ENCODE measurements around the gene DBX2. TPM values are rescaled to one million over a fixed set of nuclear protein-coding genes. Genes with fewer than 3 reads are reported as not detected.
"Not testable (repeated sequence)": the region's sequence is repeated elsewhere in the genome, so short reads cannot be mapped to it uniquely, and the experiment has no call there.

The DBX2 gene
- total and polyA plus RNA-seq, 2 donors (not counting 1 experiment from before 2014, with no cell fraction given), result not detected

- Histone ChIP-seq H3K79me2 (ENCODE audit: control insufficient read depth, insufficient read depth, low read length) (no peaks in the 10 kb centered on the region), H3K27ac (ENCODE audit: low read length in 2 of 2) (no peak overlapping the region), H3K36me3 (replicated peaks in 1 of 2; ENCODE audit: control extremely low read depth in 1 of 2, control insufficient read depth in 1 of 2, extremely low read depth in 1 of 2, insufficient read depth in 2 of 2, low read length in 1 of 2) (no peaks in the 10 kb centered on the region), H3K9ac (ENCODE audit: low read length) (no peak overlapping the region), H3K4me2 (replicated peaks; ENCODE audit: low read depth, low read length, poor library complexity, severe bottlenecking) (no peak overlapping the region), H3K9me3 (ENCODE audit: control extremely low read depth in 1 of 3, control insufficient read depth in 2 of 3, insufficient read depth in 1 of 3, low read length in 2 of 3) (no peaks in the 10 kb centered on the region), H3K27me3 (replicated peaks in 1 of 4; ENCODE audit: control extremely low read depth in 1 of 4, control insufficient read depth in 3 of 4, insufficient read depth in 4 of 4, low read length in 3 of 4) (no peaks in the 10 kb centered on the region), H4K20me1 (ENCODE audit: control insufficient read depth, insufficient read depth, low read length, poor library complexity, severe bottlenecking) (no peaks in the 10 kb centered on the region), H3K4me3 (ENCODE audit: control extremely low read depth in 1 of 5, extremely low read depth in 1 of 5, insufficient read depth in 1 of 5, low read depth in 2 of 5, low read length in 4 of 5) (no peak overlapping the region), H2AFZ (ENCODE audit: insufficient read depth, low read depth, low read length, poor library complexity, severe bottlenecking) (no peak overlapping the region), H3K4me1 (ENCODE audit: control insufficient read depth in 2 of 2, insufficient read depth in 2 of 2, low read length in 2 of 2) (no peaks in the 10 kb centered on the region)
- no peak for DNase-seq
- ChIA-PET CTCF (no interaction called here), POLR2A (no interaction called here)
- no peak overlapping the region for H3K27ac Mint-ChIP-seq
- H3K4me1 Mint-ChIP-seq, result no peaks in the 10 kb centered on the region
- TF ChIP-seq CTCF (IDR thresholded peaks at IDR 0.05), result no peak
- no peak for TF ChIP-seq EZH2 (IDR thresholded peaks at IDR 0.05; ENCODE audit: borderline replicate concordance, insufficient read depth, low read depth, low read length, poor library complexity, severe bottlenecking)
- intact Hi-C loops (cut with micrococcal nuclease), result no loop called here
- no peak for ATAC-seq (ENCODE audit: low read depth)
- H3K9me3 Mint-ChIP-seq (ENCODE audit: insufficient read depth), result peaks cover 7% of the 10 kb centered on the region
- H3K4me3 Mint-ChIP-seq, result no peak overlapping the region
- no peaks in the 10 kb centered on the region for H3K27me3 Mint-ChIP-seq
Observed at GRCh38 chr12:44999355-44999754, 51.5 kb downstream of the DBX2 start.

GRCh38 chr12:44993161-44993560 is 57.7 kb downstream of the DBX2 start:
- Mint-ChIP-seq H3K4me3 (no peak overlapping the region), H3K9me3 (ENCODE audit: insufficient read depth) (peaks cover 7% of the 10 kb centered on the region), H3K27me3 (peaks cover 3% of the 10 kb centered on the region), H3K27ac (no peak overlapping the region), H3K4me1 (no peaks in the 10 kb centered on the region)
- Histone ChIP-seq H3K36me3 (replicated peaks in 1 of 2; ENCODE audit: control extremely low read depth in 1 of 2, control insufficient read depth in 1 of 2, extremely low read depth in 1 of 2, insufficient read depth in 2 of 2, low read length in 1 of 2) (no peaks in the 10 kb centered on the region), H4K20me1 (ENCODE audit: control insufficient read depth, insufficient read depth, low read length, poor library complexity, severe bottlenecking) (no peaks in the 10 kb centered on the region), H3K27ac (ENCODE audit: low read length in 2 of 2) (no peak overlapping the region), H3K4me1 (ENCODE audit: control insufficient read depth in 2 of 2, insufficient read depth in 2 of 2, low read length in 2 of 2) (no peaks in the 10 kb centered on the region), H3K9me3 (ENCODE audit: control extremely low read depth in 1 of 3, control insufficient read depth in 2 of 3, insufficient read depth in 1 of 3, low read length in 2 of 3) (no peaks in the 10 kb centered on the region), H3K27me3 (replicated peaks in 1 of 4; ENCODE audit: control extremely low read depth in 1 of 4, control insufficient read depth in 3 of 4, insufficient read depth in 4 of 4, low read length in 3 of 4) (no peaks in the 10 kb centered on the region), H3K4me2 (replicated peaks; ENCODE audit: low read depth, low read length, poor library complexity, severe bottlenecking) (no peak overlapping the region), H3K4me3 (ENCODE audit: control extremely low read depth in 1 of 5, extremely low read depth in 1 of 5, insufficient read depth in 1 of 5, low read depth in 2 of 5, low read length in 4 of 5) (no peak overlapping the region), H3K9ac (ENCODE audit: low read length) (no peak overlapping the region), H2AFZ (ENCODE audit: insufficient read depth, low read depth, low read length, poor library complexity, severe bottlenecking) (no peak overlapping the region), H3K79me2 (ENCODE audit: control insufficient read depth, insufficient read depth, low read length) (no peaks in the 10 kb centered on the region)
- DNase-seq (no peak), ATAC-seq (ENCODE audit: low read depth) (no peak)
- intact Hi-C loops (cut with micrococcal nuclease), result no loop called here
- CTCF ChIA-PET, result no interaction called here
- WGBS (ENCODE audit: insufficient coverage), result no CpG with 5 or more reads among the region's 1 CpG
- POLR2A ChIA-PET, result no interaction called here
- no peak for TF ChIP-seq EZH2 (IDR thresholded peaks at IDR 0.05; ENCODE audit: borderline replicate concordance, insufficient read depth, low read depth, low read length, poor library complexity, severe bottlenecking)
- no peak for TF ChIP-seq CTCF (IDR thresholded peaks at IDR 0.05)

- H3K9ac ChIP-seq (ENCODE audit: low read length); POLR2A ChIA-PET; H3K4me3 Mint-ChIP-seq; ATAC-seq (ENCODE audit: low read depth); intact Hi-C loops (cut with micrococcal nuclease); H2AFZ ChIP-seq (ENCODE audit: insufficient read depth, low read depth, low read length, poor library complexity, severe bottlenecking); H3K4me1 ChIP-seq (ENCODE audit: control insufficient read depth in 2 of 2, insufficient read depth in 2 of 2, low read length in 2 of 2); H3K27me3 ChIP-seq (replicated peaks in 1 of 4; ENCODE audit: control extremely low read depth in 1 of 4, control insufficient read depth in 3 of 4, insufficient read depth in 4 of 4, low read length in 3 of 4); H4K20me1 ChIP-seq (ENCODE audit: control insufficient read depth, insufficient read depth, low read length, poor library complexity, severe bottlenecking); H3K4me1 Mint-ChIP-seq; H3K4me2 ChIP-seq (replicated peaks; ENCODE audit: low read depth, low read length, poor library complexity, severe bottlenecking); H3K36me3 ChIP-seq (replicated peaks in 1 of 2; ENCODE audit: control extremely low read depth in 1 of 2, control insufficient read depth in 1 of 2, extremely low read depth in 1 of 2, insufficient read depth in 2 of 2, low read length in 1 of 2); DNase-seq; H3K9me3 ChIP-seq (ENCODE audit: control extremely low read depth in 1 of 3, control insufficient read depth in 2 of 3, insufficient read depth in 1 of 3, low read length in 2 of 3); H3K4me3 ChIP-seq (ENCODE audit: control extremely low read depth in 1 of 5, extremely low read depth in 1 of 5, insufficient read depth in 1 of 5, low read depth in 2 of 5, low read length in 4 of 5); H3K27ac ChIP-seq (ENCODE audit: low read length in 2 of 2); H3K27me3 Mint-ChIP-seq; H3K9me3 Mint-ChIP-seq (ENCODE audit: insufficient read depth); H3K27ac Mint-ChIP-seq; H3K79me2 ChIP-seq (ENCODE audit: control insufficient read depth, insufficient read depth, low read length): not testable (repeated sequence)
- CTCF ChIA-PET, result interaction anchor here (0.5 kb wide), 1 partner anchor 40 kb away, joined by 3 read pairs; no protein-coding TSS in a partner anchor
- WGBS (ENCODE audit: insufficient coverage), result 100% methylated on average over 2 of the region's 10 CpGs
Observed at GRCh38 chr12:44984863-44985262, 66.0 kb downstream of the DBX2 start.

All from B cell (primary cell).